IPS-18c (cell line): ENCODE results near the gene SUGT1.
"Not testable (repeated sequence)": the region's sequence is repeated elsewhere in the genome, so short reads cannot be mapped to it uniquely, and the experiment has no call there.

Experiments used
- H3K4me3 ChIP-seq: 2 replicates; pipeline ENCODE4 v1.7.0; 2013; ENCODE audit warnings: low read depth, mild to moderate bottlenecking, low read length, moderate library complexity; ENCODE audit not compliant: insufficient read depth
- H3K9me3 ChIP-seq: one replicate; pipeline ENCODE4 v1.6.1; 2013; ENCODE audit warnings: mild to moderate bottlenecking, low read length, moderate library complexity; ENCODE audit not compliant: control insufficient read depth, insufficient read depth

Gene SUGT1

GRCh38 chr13:52651897-52652195, 790 bp upstream of the SUGT1 start:
- Histone ChIP-seq H3K4me3 (peak overlapping the region; percentile 80), H3K9me3 (no peaks in the 10 kb centered on the region)

- no peaks in the 10 kb centered on the region for H3K9me3 ChIP-seq
- peak overlapping the region; percentile 80 for H3K4me3 ChIP-seq
Observed at GRCh38 chr13:52652980-52653303, 306 bp downstream of the SUGT1 start.

- Histone ChIP-seq H3K9me3 (no peaks in the 10 kb centered on the region), H3K4me3 (no peak overlapping the region)
Observed at GRCh38 chr13:52659340-52659739, 6.7 kb downstream of the SUGT1 start.

- H3K9me3 ChIP-seq = no peaks in the 10 kb centered on the region
- H3K4me3 ChIP-seq = no peak overlapping the region
Observed at GRCh38 chr13:52664272-52664671, 11.6 kb downstream of the SUGT1 start.

GRCh38 chr13:52665325-52665724, 12.7 kb downstream of the SUGT1 start:
- Histone ChIP-seq H3K4me3 (no peak overlapping the region), H3K9me3 (no peaks in the 10 kb centered on the region)

- Histone ChIP-seq H3K4me3 (no peak overlapping the region), H3K9me3 (no peaks in the 10 kb centered on the region)
Observed at GRCh38 chr13:52669677-52670076, 17.0 kb downstream of the SUGT1 start.

GRCh38 chr13:52670726-52671125, 18.1 kb downstream of the SUGT1 start:
- Histone ChIP-seq H3K9me3 (no peaks in the 10 kb centered on the region), H3K4me3 (no peak overlapping the region)

- Histone ChIP-seq H3K9me3 (no peaks in the 10 kb centered on the region), H3K4me3 (no peak overlapping the region)
Observed at GRCh38 chr13:52673465-52673864, 20.8 kb downstream of the SUGT1 start.

GRCh38 chr13:52677823-52678222, 25.2 kb downstream of the SUGT1 start:
- no peak overlapping the region for H3K4me3 ChIP-seq

GRCh38 chr13:52685806-52686205, 33.2 kb downstream of the SUGT1 start:
- H3K4me3 ChIP-seq, H3K9me3 ChIP-seq: not testable (repeated sequence)

More at GRCh38 chr13:52677823-52678222, 25.2 kb downstream of the SUGT1 start:
- H3K9me3 ChIP-seq = no peaks in the 10 kb centered on the region

GRCh38 chr13:52686376-52686775, 33.7 kb downstream of the SUGT1 start:
- no peaks in the 10 kb centered on the region for H3K9me3 ChIP-seq
- H3K4me3 ChIP-seq = no peak overlapping the region

- Histone ChIP-seq H3K9me3 (no peaks in the 10 kb centered on the region), H3K4me3 (no peak overlapping the region)
Observed at GRCh38 chr13:52695856-52696255, 43.2 kb downstream of the SUGT1 start.

- no peak overlapping the region for H3K4me3 ChIP-seq
Observed at GRCh38 chr13:52696566-52696965, 43.9 kb downstream of the SUGT1 start.

GRCh38 chr13:52701728-52702465, 49.3 kb downstream of the SUGT1 start:
- H3K9me3 ChIP-seq = no peaks in the 10 kb centered on the region
- no peak overlapping the region for H3K4me3 ChIP-seq

More at GRCh38 chr13:52696566-52696965, 43.9 kb downstream of the SUGT1 start:
- H3K9me3 ChIP-seq = no peaks in the 10 kb centered on the region

GRCh38 chr13:52703482-52703881, 50.8 kb downstream of the SUGT1 start:
- no peak overlapping the region for H3K4me3 ChIP-seq
- no peaks in the 10 kb centered on the region for H3K9me3 ChIP-seq

- H3K4me3 ChIP-seq = no peak overlapping the region
- H3K9me3 ChIP-seq = no peaks in the 10 kb centered on the region
Observed at GRCh38 chr13:52706081-52706480, 53.4 kb downstream of the SUGT1 start.

GRCh38 chr13:52707375-52707774, 54.7 kb downstream of the SUGT1 start:
- Histone ChIP-seq H3K4me3 (no peak overlapping the region), H3K9me3 (no peaks in the 10 kb centered on the region)

- not testable (repeated sequence) for H3K4me3 ChIP-seq, H3K9me3 ChIP-seq
Observed at GRCh38 chr13:52708266-52708665, 55.6 kb downstream of the SUGT1 start.

GRCh38 chr13:52711286-52711685, 58.6 kb downstream of the SUGT1 start:
- Histone ChIP-seq H3K9me3 (no peaks in the 10 kb centered on the region), H3K4me3 (no peak overlapping the region)
